ENCODE results near the gene MAFB.

The MAFB gene

GRCh38 chr20:40724566-40724965 is 35.5 kb upstream of the MAFB start:
- no peaks in the 10 kb centered on the region for H3K36me3 ChIP-seq
- H3K4me1 ChIP-seq (ENCODE audit: control insufficient read depth in 1 of 2, insufficient read depth in 1 of 2, low read depth in 1 of 2, low read length in 1 of 2): peaks cover under 1 to 16% of the 10 kb centered on the region in 2 experiments
- no peak overlapping the region for H3K27ac ChIP-seq
- no peaks in the 10 kb centered on the region for H3K9me3 ChIP-seq
- no peak overlapping the region for H3K4me3 ChIP-seq (ENCODE audit: low read depth in 1 of 2, low read length in 1 of 2)
- TF ChIP-seq CTCF (IDR thresholded peaks at IDR 0.05): no peak
- H3K27me3 ChIP-seq: peaks cover 46% of the 10 kb centered on the region

- TF ChIP-seq CTCF (IDR thresholded peaks at IDR 0.05): no peak
- Histone ChIP-seq H3K4me1 (ENCODE audit: control insufficient read depth in 1 of 2, insufficient read depth in 1 of 2, low read depth in 1 of 2, low read length in 1 of 2) (peaks cover 5 to 23% of the 10 kb centered on the region in 2 experiments), H3K27ac (no peak overlapping the region), H3K9me3 (no peaks in the 10 kb centered on the region), H3K36me3 (no peaks in the 10 kb centered on the region), H3K4me3 (ENCODE audit: low read depth in 1 of 2, low read length in 1 of 2) (no peak overlapping the region), H3K27me3 (peaks cover 15% of the 10 kb centered on the region)
Measured at GRCh38 chr20:40720826-40721225, 31.8 kb upstream of the MAFB start.

- no peaks in the 10 kb centered on the region for H3K9me3 ChIP-seq
- no peak for TF ChIP-seq CTCF (IDR thresholded peaks at IDR 0.05)
Measured at GRCh38 chr20:40720099-40720498, 31.1 kb upstream of the MAFB start.

GRCh38 chr20:40718982-40719729 is 30.1 kb upstream of the MAFB start:
- peaks cover 6% of the 10 kb centered on the region for H3K27me3 ChIP-seq
- H3K9me3 ChIP-seq: no peaks in the 10 kb centered on the region
- no peak for TF ChIP-seq CTCF (IDR thresholded peaks at IDR 0.05)

More at GRCh38 chr20:40720099-40720498, 31.1 kb upstream of the MAFB start:
- no peaks in the 10 kb centered on the region for H3K36me3 ChIP-seq
- no peak overlapping the region for H3K27ac ChIP-seq
- no peak overlapping the region for H3K4me3 ChIP-seq (ENCODE audit: low read depth in 1 of 2, low read length in 1 of 2)
- H3K27me3 ChIP-seq: peaks cover 8% of the 10 kb centered on the region
- H3K4me1 ChIP-seq (ENCODE audit: control insufficient read depth in 1 of 2, insufficient read depth in 1 of 2, low read depth in 1 of 2, low read length in 1 of 2): peaks cover 5 to 23% of the 10 kb centered on the region in 2 experiments

GRCh38 chr20:40718214-40718977 is 29.4 kb upstream of the MAFB start:
- peaks cover 5 to 23% of the 10 kb centered on the region in 2 experiments for H3K4me1 ChIP-seq (ENCODE audit: control insufficient read depth in 1 of 2, insufficient read depth in 1 of 2, low read depth in 1 of 2, low read length in 1 of 2)
- no peak for TF ChIP-seq CTCF (IDR thresholded peaks at IDR 0.05)
- H3K27me3 ChIP-seq: peaks cover under 1% of the 10 kb centered on the region
- H3K36me3 ChIP-seq: no peaks in the 10 kb centered on the region
- no peak overlapping the region for H3K27ac ChIP-seq
- H3K9me3 ChIP-seq: no peaks in the 10 kb centered on the region
- H3K4me3 ChIP-seq (ENCODE audit: low read depth in 1 of 2, low read length in 1 of 2): no peak overlapping the region

More at GRCh38 chr20:40718982-40719729, 30.1 kb upstream of the MAFB start:
- no peak overlapping the region for H3K4me3 ChIP-seq (ENCODE audit: low read depth in 1 of 2, low read length in 1 of 2)
- H3K4me1 ChIP-seq (ENCODE audit: control insufficient read depth in 1 of 2, insufficient read depth in 1 of 2, low read depth in 1 of 2, low read length in 1 of 2): peaks cover 5 to 23% of the 10 kb centered on the region in 2 experiments
- no peaks in the 10 kb centered on the region for H3K36me3 ChIP-seq
- H3K27ac ChIP-seq: no peak overlapping the region

All from neutrophil (primary cell).